Central memory CD8-positive, alpha-beta T cell (primary cell): ENCODE measurements around the gene RPRD2.

Source experiments
- ATAC-seq: fragments of 150-1000 bp; cut with Tn5 transposase; replicated peaks from 2 replicates; pipeline ENCODE4 v1.10.0; 2022; ENCODE audit warnings: mild to moderate bottlenecking, moderate FRiP score, moderate number of reproducible peaks; ENCODE audit not compliant: poor library complexity, severe bottlenecking; ENCODE audit errors: extremely low read depth
- DNase-seq, 2 donors: peaks; one replicate each; pipeline ENCODE4 v3.0.0; 2021; ENCODE audit warnings: low spot score in 2 of 2
- H3K27ac Mint-ChIP-seq: one replicate; pipeline ENCODE4 v1.8.0; 2022; ENCODE audit warnings: low read depth, mild to moderate bottlenecking, moderate library complexity, mixed read lengths
- H3K27me3 Mint-ChIP-seq: one replicate; pipeline ENCODE4 v1.8.0; 2022; ENCODE audit warnings: mixed read lengths
- H3K36me3 Mint-ChIP-seq: one replicate; pipeline ENCODE4 v1.8.0; 2022; ENCODE audit warnings: mild to moderate bottlenecking, moderate library complexity, mixed read lengths; ENCODE audit not compliant: insufficient read depth
- H3K4me1 Mint-ChIP-seq: one replicate; pipeline ENCODE4 v1.8.0; 2022; ENCODE audit warnings: mixed read lengths
- H3K4me3 Mint-ChIP-seq: one replicate; pipeline ENCODE4 v1.8.0; 2022; ENCODE audit warnings: mild to moderate bottlenecking, moderate library complexity, mixed read lengths
- H3K9me3 Mint-ChIP-seq: one replicate; pipeline ENCODE4 v1.8.0; 2022; ENCODE audit warnings: mixed read lengths

RPRD2 gene

DNA sequence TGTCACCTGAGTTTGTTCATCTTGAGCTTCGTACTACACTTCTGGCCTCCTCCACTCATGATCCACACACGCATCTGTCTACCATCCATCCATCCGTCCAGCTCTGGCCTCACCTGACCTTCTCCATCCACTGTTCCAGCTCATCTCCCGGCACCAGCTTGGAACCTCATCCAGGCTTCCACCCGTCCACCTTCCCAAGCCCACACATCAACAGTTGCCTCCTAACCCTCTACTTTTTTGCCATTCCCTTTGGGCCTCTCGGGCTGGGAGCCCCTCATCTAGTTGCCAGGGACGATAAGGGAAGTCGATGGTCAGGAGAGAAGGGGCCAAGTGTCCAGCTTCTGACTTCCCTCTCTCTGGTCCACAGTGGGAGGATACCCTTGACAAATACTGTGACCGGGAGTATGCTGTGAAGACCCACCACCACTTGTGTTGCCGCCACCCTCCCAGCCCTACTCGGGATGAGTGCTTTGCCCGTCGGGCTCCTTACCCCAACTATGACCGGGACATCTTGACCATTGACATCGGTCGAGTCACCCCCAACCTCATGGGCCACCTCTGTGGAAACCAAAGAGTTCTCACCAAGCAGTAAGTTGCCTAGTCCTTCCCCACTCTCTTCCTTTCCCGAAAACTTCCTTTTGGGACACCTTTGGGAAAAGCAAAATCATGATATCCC lies 148.2 kb downstream of the RPRD2 start:
- Mint-ChIP-seq H3K9me3 (no peaks in the 10 kb centered on the region), H3K4me1 (peaks cover 24% of the 10 kb centered on the region), H3K27ac (no peak overlapping the region), H3K4me3 (no peak overlapping the region), H3K36me3 (peaks cover 3% of the 10 kb centered on the region), H3K27me3 (no peaks in the 10 kb centered on the region)
- ATAC-seq: no peak
- no peak for DNase-seq

DNA sequence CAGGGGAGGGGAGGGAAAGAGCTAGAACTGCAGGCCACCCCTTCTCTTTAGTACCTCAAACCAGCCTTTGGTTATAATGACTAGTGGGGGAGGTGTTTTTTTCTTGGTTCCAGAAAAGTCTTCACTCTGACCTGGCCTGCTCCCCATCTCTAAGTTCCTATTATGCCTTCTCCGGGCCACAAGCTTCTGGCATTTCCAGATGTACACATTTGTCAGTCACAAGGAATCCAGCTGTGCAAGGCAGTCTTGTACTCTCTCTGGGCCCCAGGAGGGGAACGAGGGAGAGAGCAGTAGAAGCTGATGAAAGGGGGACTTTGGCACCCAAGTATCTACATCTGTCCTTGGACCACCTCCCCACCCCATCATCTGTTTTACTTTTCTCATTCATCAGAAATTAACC lies 148.9 kb downstream of the RPRD2 start:
- Mint-ChIP-seq H3K27ac (no peak overlapping the region), H3K27me3 (no peaks in the 10 kb centered on the region), H3K4me3 (no peak overlapping the region), H3K4me1 (peaks cover 21% of the 10 kb centered on the region), H3K9me3 (no peaks in the 10 kb centered on the region), H3K36me3 (peaks cover 1% of the 10 kb centered on the region)
- no peak for ATAC-seq
- DNase-seq: no peak

DNA sequence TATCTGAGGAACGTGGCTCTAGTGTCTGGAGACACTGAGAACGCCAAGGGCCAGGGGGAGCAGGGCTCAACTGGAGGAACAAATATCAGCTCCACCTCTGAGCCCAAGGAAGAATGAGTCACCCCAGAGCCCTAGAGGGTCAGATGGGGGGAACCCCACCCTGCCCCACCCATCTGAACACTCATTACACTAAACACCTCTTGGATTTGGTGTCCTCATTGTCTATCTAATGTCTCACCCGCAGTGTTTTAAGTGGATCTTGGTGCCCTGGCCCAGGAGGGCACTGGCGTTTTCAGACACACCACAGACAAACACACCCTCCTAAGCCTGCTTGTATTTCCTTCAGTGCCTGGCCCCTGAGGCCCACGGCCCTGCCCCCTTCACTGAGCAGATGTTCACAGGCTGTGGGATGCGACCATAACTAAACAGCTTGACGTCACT lies 149.4 kb downstream of the RPRD2 start:
- Mint-ChIP-seq H3K4me1 (peaks cover 19% of the 10 kb centered on the region), H3K27me3 (no peaks in the 10 kb centered on the region), H3K36me3 (no peaks in the 10 kb centered on the region), H3K4me3 (no peak overlapping the region), H3K27ac (no peak overlapping the region), H3K9me3 (no peaks in the 10 kb centered on the region)
- ATAC-seq (no peak), DNase-seq (no peak)

DNA sequence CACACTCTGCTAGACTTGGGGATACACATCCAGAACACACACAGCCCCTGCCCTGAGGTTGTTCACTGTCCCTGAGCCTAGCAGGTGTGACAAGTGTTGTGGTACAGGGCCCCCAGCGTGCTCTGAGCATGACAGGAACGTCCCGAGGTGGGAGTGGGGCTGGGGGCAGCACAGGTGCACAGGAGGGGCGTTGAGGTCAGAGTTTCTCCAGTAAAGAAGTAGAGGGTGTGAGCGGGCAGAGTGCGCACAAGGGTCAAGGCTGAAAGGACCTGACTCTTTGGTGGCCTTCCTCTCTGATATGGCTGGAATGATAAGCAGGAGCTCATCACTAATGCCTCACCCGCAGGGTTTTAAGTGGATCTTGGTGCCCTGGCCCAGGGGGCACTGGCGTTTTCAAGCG lies 150.3 kb downstream of the RPRD2 start:
- H3K36me3 Mint-ChIP-seq: no peaks in the 10 kb centered on the region

DNA sequence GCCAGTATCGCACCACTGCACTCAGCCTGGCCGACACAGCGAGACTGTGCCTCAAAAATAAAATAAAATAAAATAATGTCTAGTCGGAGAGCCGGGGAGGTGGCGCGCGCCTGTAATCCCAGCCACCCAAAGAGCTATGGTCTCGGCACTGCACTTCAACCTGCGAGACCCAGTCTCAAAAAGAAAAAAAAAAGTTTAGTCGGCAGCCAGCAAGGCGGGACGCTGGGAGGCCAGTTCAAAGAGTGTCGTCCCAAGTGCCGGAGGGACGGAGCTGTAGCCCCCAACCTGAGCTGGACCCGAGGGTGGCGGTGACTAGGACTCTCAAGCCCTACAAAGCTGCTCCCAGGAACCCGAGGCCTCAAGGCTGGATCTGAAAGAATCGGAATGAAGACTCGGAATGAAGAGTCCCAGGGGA lies 151.0 kb downstream of the RPRD2 start:
- no peaks in the 10 kb centered on the region for H3K36me3 Mint-ChIP-seq
- DNase-seq: no peak
- peaks cover 19% of the 10 kb centered on the region for H3K4me1 Mint-ChIP-seq
- H3K27ac Mint-ChIP-seq: peak overlapping the region; percentile 91
- no peaks in the 10 kb centered on the region for H3K9me3 Mint-ChIP-seq
- peak overlapping the region; percentile 79 for H3K4me3 Mint-ChIP-seq
- H3K27me3 Mint-ChIP-seq: no peaks in the 10 kb centered on the region
- no peak for ATAC-seq

More for the DNA sequence above, 150.3 kb downstream of the RPRD2 start:
- Mint-ChIP-seq H3K4me3 (peak overlapping the region; percentile 79), H3K27me3 (no peaks in the 10 kb centered on the region), H3K9me3 (no peaks in the 10 kb centered on the region), H3K4me1 (peaks cover 19% of the 10 kb centered on the region), H3K27ac (peak overlapping the region; percentile 91)
- DNase-seq (no peak), ATAC-seq (no peak)

DNA sequence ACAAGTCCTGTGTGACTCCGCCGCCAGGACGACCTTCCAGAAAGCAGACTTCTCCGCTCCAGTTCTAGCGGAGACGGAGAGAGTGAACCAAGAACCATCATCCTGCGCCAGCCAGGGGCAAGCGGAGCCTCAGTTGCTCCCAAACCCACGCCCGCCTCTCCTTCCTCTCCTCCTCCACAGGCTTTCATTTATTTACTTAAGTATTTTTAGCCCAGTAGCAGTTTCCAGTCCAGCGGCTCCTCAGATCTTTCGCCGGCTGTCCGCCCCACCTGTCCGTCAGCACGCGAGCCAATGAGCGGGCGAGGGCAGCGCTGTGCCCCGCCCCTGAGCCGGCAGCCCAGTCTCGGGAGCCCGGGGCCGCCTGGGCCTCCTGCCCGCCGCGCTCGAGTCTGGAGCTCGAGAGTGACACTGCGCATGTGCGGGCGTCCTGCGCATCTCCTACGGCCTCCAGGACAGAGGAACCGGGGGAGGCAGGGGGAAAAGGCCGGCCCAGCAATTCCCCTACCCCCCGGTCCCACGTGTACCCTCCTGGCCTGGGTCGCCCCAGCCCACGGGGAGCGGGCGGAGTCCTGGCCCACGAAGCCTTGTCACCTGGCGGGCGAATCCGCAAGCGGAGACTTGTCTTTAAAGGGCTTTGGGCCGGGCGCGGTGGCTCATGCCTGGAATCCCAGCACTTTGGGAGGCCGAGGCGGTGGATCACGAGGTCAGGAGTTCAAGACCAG lies 151.5 kb downstream of the RPRD2 start, which contains the start of gene FALEC:
Gene FALEC (plus strand): TSS at position 425 of the 722 bp plus-strand sequence.
- no peaks in the 10 kb centered on the region for H3K9me3 Mint-ChIP-seq
- H3K4me1 Mint-ChIP-seq: peaks cover 13% of the 10 kb centered on the region
- H3K36me3 Mint-ChIP-seq: no peaks in the 10 kb centered on the region
- H3K27ac Mint-ChIP-seq: peak within 1 kb of the TSS; percentile 91
- peak within 1 kb of the TSS; percentile 79 for H3K4me3 Mint-ChIP-seq
- ATAC-seq (peak; percentile 98), DNase-seq (peak; percentile 74 to 77)
- no peaks in the 10 kb centered on the region for H3K27me3 Mint-ChIP-seq

DNA sequence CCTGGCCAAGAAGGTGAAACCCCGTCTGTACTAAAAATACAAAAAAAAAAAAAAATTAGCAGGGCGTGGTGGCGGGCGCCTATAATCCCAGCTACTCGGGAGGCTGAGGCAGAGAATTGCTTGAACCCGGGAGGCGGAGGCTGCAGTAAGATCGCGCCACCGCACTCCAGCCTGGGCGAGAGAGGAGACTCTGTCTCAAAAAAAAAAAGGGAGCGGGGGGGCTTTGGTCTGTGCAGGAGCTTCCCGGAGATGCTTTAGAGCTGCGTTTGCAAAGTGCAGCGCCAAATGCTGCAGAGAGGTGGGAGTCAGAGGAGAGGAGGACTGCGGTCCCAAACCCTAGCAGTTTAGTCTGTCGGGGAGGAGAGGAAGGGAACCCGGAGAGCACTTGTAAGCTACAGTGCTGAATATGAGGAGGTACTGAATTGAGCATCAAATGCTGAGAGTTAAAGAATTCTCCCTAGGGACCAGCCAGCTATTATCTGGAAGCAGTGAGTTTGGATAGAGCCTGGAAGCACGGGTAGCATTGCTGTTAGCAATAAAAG lies 152.2 kb downstream of the RPRD2 start:
- Mint-ChIP-seq H3K27me3 (no peaks in the 10 kb centered on the region), H3K4me1 (peaks cover 8% of the 10 kb centered on the region), H3K27ac (peak overlapping the region; percentile 91), H3K9me3 (no peaks in the 10 kb centered on the region), H3K4me3 (peak overlapping the region; percentile 79), H3K36me3 (no peaks in the 10 kb centered on the region)
- ATAC-seq (peak; percentile 19), DNase-seq (no peak)

DNA sequence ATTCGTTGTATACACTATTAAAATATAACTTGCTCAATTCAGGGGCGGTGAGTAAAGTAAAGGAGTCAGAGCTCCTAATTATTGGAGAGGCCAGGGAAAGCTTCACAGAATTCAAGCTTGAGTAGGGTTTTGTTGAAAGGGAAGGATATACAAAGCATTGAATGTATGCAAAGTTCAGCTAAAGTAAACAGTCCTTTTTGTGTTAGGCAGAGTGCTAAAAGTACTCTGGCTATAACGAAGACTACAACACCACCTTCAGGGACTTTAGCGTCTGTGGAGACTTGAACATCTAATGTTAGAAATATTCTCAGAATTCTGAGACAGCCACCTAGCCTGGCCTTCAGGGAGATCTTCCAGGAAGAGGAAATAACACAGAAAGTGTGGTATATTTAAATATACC lies 152.7 kb downstream of the RPRD2 start:
- ATAC-seq (no peak), DNase-seq (no peak)
- Mint-ChIP-seq H3K4me3 (peak overlapping the region; percentile 79), H3K27ac (peak overlapping the region; percentile 91), H3K4me1 (peaks cover 8% of the 10 kb centered on the region), H3K9me3 (no peaks in the 10 kb centered on the region), H3K27me3 (no peaks in the 10 kb centered on the region), H3K36me3 (no peaks in the 10 kb centered on the region)

DNA sequence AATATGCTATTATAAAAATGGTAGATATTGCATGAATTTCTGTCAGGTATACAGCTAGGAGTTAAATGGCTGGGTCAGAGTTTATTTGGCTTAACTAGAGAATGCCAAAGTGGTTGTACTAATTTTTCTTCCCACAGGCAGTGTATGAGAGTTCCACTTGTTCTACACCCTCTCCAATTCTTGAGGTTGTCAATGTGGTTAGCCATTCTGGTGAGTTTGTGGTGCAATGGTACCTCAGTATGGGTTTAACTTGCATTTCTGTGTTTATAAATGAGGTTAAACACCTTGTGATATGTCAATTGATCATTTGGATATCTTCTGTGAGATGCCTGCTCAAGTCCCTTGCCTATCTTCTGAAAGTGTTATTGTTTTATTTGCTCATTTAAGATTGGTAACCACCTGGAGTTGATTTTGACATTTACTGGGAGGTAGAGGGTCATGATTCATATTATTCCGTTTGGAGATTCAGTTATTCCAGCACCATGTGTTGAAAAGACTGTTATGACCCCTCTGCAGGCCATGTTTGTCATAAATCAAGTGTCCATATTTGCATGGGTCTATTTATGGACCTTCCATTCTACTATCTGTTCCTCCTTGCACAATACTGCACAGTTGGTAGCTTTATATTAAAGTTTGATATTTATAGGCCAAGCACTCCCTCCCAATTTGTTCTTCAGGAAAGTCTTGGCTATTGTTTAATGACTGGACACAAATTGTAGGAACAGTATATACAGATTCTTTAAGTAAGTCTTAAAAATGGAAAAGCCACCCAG lies 157.4 kb downstream of the RPRD2 start:
- no peaks in the 10 kb centered on the region for H3K9me3 Mint-ChIP-seq
- no peaks in the 10 kb centered on the region for H3K36me3 Mint-ChIP-seq
- peaks cover 3% of the 10 kb centered on the region for H3K4me1 Mint-ChIP-seq
- no peak overlapping the region for H3K27ac Mint-ChIP-seq
- ATAC-seq: no peak
- DNase-seq: no peak
- no peaks in the 10 kb centered on the region for H3K27me3 Mint-ChIP-seq
- no peak overlapping the region for H3K4me3 Mint-ChIP-seq

DNA sequence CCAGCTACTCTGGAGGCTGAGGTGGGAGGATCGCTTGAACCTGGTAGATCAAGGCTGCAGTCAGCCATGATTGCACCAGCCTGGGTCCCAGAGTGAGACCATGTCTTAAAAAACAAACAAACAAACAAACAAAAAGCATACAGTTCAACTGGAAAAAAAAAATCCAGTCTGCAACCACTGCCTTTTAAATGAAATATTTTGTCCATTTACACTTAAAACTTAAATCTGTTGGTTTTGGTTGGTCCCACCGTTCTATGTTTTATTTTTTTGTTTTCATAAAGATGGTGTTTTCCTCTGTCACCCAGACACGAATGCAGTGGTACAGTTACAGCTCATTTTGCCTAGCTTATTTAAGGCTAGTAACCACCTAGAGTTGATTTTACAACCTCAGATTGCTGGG lies 161.4 kb downstream of the RPRD2 start:
- Mint-ChIP-seq H3K36me3 (no peaks in the 10 kb centered on the region), H3K27ac (no peak overlapping the region), H3K9me3 (no peaks in the 10 kb centered on the region), H3K27me3 (no peaks in the 10 kb centered on the region), H3K4me1 (no peaks in the 10 kb centered on the region), H3K4me3 (no peak overlapping the region)
- DNase-seq: no peak
- no peak for ATAC-seq
